ENCODE results near the gene FHL2.
"Not testable (repeated sequence)": the region's sequence is repeated elsewhere in the genome, so short reads cannot be mapped to it uniquely, and the experiment has no call there.

The FHL2 gene

GRCh38 chr2:105327690-105328089 lies 71.2 kb downstream of the FHL2 start:
- Histone ChIP-seq H3K36me3 (ENCODE audit: low read depth) (no peaks in the 10 kb centered on the region), H3K27me3 (ENCODE audit: insufficient read depth, poor library complexity, severe bottlenecking) (no peaks in the 10 kb centered on the region), H3K27ac (ENCODE audit: poor library complexity, severe bottlenecking) (no peak overlapping the region), H3K4me3 (ENCODE audit: severe bottlenecking) (no peak overlapping the region), H3K9me3 (ENCODE audit: severe bottlenecking) (no peaks in the 10 kb centered on the region), H3K4me1 (ENCODE audit: insufficient read depth, poor library complexity, severe bottlenecking) (peaks cover 33% of the 10 kb centered on the region)
- ATAC-seq (ENCODE audit: low read depth), result no peak
- no peak for DNase-seq (ENCODE audit: low spot score)
- TF ChIP-seq CTCF (IDR thresholded peaks at IDR 0.05; ENCODE audit: poor library complexity, severe bottlenecking), result no peak

- not testable (repeated sequence) for H3K27me3 ChIP-seq (ENCODE audit: insufficient read depth, poor library complexity, severe bottlenecking); H3K9me3 ChIP-seq (ENCODE audit: severe bottlenecking); DNase-seq (ENCODE audit: low spot score); ATAC-seq (ENCODE audit: low read depth); H3K36me3 ChIP-seq (ENCODE audit: low read depth); H3K4me3 ChIP-seq (ENCODE audit: severe bottlenecking); H3K27ac ChIP-seq (ENCODE audit: poor library complexity, severe bottlenecking)
- peaks cover 37% of the 10 kb centered on the region for H3K4me1 ChIP-seq (ENCODE audit: insufficient read depth, poor library complexity, severe bottlenecking)
Observed at GRCh38 chr2:105327271-105327670, 71.6 kb downstream of the FHL2 start.

- Histone ChIP-seq H3K36me3 (ENCODE audit: low read depth) (no peaks in the 10 kb centered on the region), H3K4me3 (ENCODE audit: severe bottlenecking) (no peak overlapping the region), H3K4me1 (ENCODE audit: insufficient read depth, poor library complexity, severe bottlenecking) (peaks cover 41% of the 10 kb centered on the region), H3K27ac (ENCODE audit: poor library complexity, severe bottlenecking) (peak overlapping the region; percentile 82), H3K9me3 (ENCODE audit: severe bottlenecking) (no peaks in the 10 kb centered on the region), H3K27me3 (ENCODE audit: insufficient read depth, poor library complexity, severe bottlenecking) (no peaks in the 10 kb centered on the region)
- ATAC-seq (ENCODE audit: low read depth) (no peak), DNase-seq (ENCODE audit: low spot score) (no peak)
- no peak for TF ChIP-seq CTCF (IDR thresholded peaks at IDR 0.05; ENCODE audit: poor library complexity, severe bottlenecking)
Observed at GRCh38 chr2:105325389-105325963, 73.4 kb downstream of the FHL2 start.

GRCh38 chr2:105324732-105325131 lies 74.1 kb downstream of the FHL2 start:
- DNase-seq (ENCODE audit: low spot score), result no peak
- no peak for TF ChIP-seq CTCF (IDR thresholded peaks at IDR 0.05; ENCODE audit: poor library complexity, severe bottlenecking)
- H3K27me3 ChIP-seq (ENCODE audit: insufficient read depth, poor library complexity, severe bottlenecking), result no peaks in the 10 kb centered on the region
- no peaks in the 10 kb centered on the region for H3K36me3 ChIP-seq (ENCODE audit: low read depth)
- peaks cover 40% of the 10 kb centered on the region for H3K4me1 ChIP-seq (ENCODE audit: insufficient read depth, poor library complexity, severe bottlenecking)
- no peaks in the 10 kb centered on the region for H3K9me3 ChIP-seq (ENCODE audit: severe bottlenecking)
- H3K4me3 ChIP-seq (ENCODE audit: severe bottlenecking), result no peak overlapping the region
- peak; percentile 81 for ATAC-seq (ENCODE audit: low read depth)
- peak overlapping the region; percentile 82 for H3K27ac ChIP-seq (ENCODE audit: poor library complexity, severe bottlenecking)

- no peak for DNase-seq (ENCODE audit: low spot score)
- Histone ChIP-seq H3K36me3 (ENCODE audit: low read depth) (no peaks in the 10 kb centered on the region), H3K27me3 (ENCODE audit: insufficient read depth, poor library complexity, severe bottlenecking) (no peaks in the 10 kb centered on the region), H3K27ac (ENCODE audit: poor library complexity, severe bottlenecking) (peak overlapping the region; percentile 82), H3K9me3 (ENCODE audit: severe bottlenecking) (no peaks in the 10 kb centered on the region), H3K4me3 (ENCODE audit: severe bottlenecking) (no peak overlapping the region), H3K4me1 (ENCODE audit: insufficient read depth, poor library complexity, severe bottlenecking) (peaks cover 40% of the 10 kb centered on the region)
- ATAC-seq (ENCODE audit: low read depth), result no peak
- TF ChIP-seq CTCF (IDR thresholded peaks at IDR 0.05; ENCODE audit: poor library complexity, severe bottlenecking), result no peak
Observed at GRCh38 chr2:105324101-105324500, 74.8 kb downstream of the FHL2 start.
